ENCODE data around the gene ZFYVE9. TPM values are rescaled to one million over a fixed set of nuclear protein-coding genes. Genes with fewer than 3 reads are reported as not detected.

ZFYVE9 gene
- total RNA-seq, 1 experiment from 2014 or later: 28.4 TPM

DNA sequence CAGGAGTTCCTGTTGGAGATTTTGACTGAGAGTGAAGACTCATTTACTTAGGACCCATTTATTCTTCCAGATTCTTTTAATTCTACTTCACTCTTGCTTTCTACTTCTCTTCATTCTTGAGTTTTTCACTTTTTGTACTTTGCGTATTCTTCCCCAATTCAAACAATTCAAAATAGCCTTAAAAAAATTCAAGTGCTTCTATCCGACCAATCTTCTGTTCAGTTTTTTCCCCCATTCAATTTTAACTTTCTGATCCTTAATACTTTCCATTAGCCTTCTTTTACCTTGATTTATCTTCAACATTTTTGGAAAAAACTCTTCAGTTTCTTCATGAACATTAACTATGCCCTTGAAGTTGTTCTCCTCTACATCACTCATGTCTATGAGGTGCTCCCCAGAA is 21.1 kb downstream of the ZFYVE9 start:
- Mint-ChIP-seq H3K36me3 (ENCODE audit: insufficient read depth in 1 of 3, low read depth in 3 of 3) (peaks cover 8 to 18% (median 18%) of the 10 kb centered on the region in 3 experiments), H3K27ac (no peak overlapping the region), H3K4me1 (no peaks in the 10 kb centered on the region), H3K4me3 (no peak overlapping the region), H3K27me3 (ENCODE audit: low read depth) (no peaks in the 10 kb centered on the region), H3K9me3 (peaks cover 10% of the 10 kb centered on the region in 2 experiments)
- H3K9ac ChIP-seq (ENCODE audit: extremely low read depth, insufficient read length, low read length): no peak overlapping the region
- H3K4me2 ChIP-seq (ENCODE audit: insufficient read depth, insufficient read length, low read length): no peak overlapping the region
- WGBS (ENCODE audit: extremely low coverage, insufficient read length, low lambda C conversion rate): no CpG with 5 or more reads among the region's 2 CpGs
- H3K79me1 ChIP-seq (ENCODE audit: insufficient read depth, low read depth, low read length, poor library complexity, severe bottlenecking): peaks cover 2% of the 10 kb centered on the region
- H2BK15ac ChIP-seq (ENCODE audit: low read depth, low read length): no peak overlapping the region
- no peaks in the 10 kb centered on the region for H3K79me2 ChIP-seq (ENCODE audit: insufficient read depth, low read length)
- H2BK20ac ChIP-seq (ENCODE audit: low read depth, low read length, poor library complexity, severe bottlenecking): no peak overlapping the region
- H3K14ac ChIP-seq (ENCODE audit: insufficient read depth, low read length): no peak overlapping the region
- H4K5ac ChIP-seq (ENCODE audit: insufficient read length, low read depth, low read length): no peak overlapping the region
- peaks cover 7% of the 10 kb centered on the region for H3K9me3 ChIP-seq (ENCODE audit: control insufficient read depth, low read depth, low read length)
- no peaks in the 10 kb centered on the region for H3K27me3 ChIP-seq (ENCODE audit: insufficient read depth, low read length)
- H2BK120ac ChIP-seq (ENCODE audit: low read depth, low read length, poor library complexity, severe bottlenecking): no peak overlapping the region
- H4K8ac ChIP-seq (replicated peaks; ENCODE audit: insufficient read length, low read depth, low read length): no peak overlapping the region
- DNase-seq: no peak
- H3K4ac ChIP-seq (ENCODE audit: low read depth, low read length): no peak overlapping the region
- H3K27ac ChIP-seq (ENCODE audit: insufficient read length, low read depth, low read length): no peak overlapping the region
- H3T11ph ChIP-seq (ENCODE audit: low read length): no peak overlapping the region
- no peaks in the 10 kb centered on the region for H3K23me2 ChIP-seq (ENCODE audit: insufficient read length, low read depth, low read length, poor library complexity, severe bottlenecking)
- no peaks in the 10 kb centered on the region for H4K20me1 ChIP-seq (ENCODE audit: control insufficient read depth, insufficient read depth, insufficient read length)
- no peak overlapping the region for H2AFZ ChIP-seq (ENCODE audit: low read length)
- H2AK5ac ChIP-seq (ENCODE audit: insufficient read length, low read length): no peak overlapping the region
- H4K91ac ChIP-seq (ENCODE audit: insufficient read length, low read depth, low read length): no peak overlapping the region
- H3K18ac ChIP-seq (ENCODE audit: insufficient read length, low read depth, low read length): no peak overlapping the region
- H3K56ac ChIP-seq (ENCODE audit: insufficient read length, low read depth, low read length): no peak overlapping the region
- H2BK5ac ChIP-seq (ENCODE audit: insufficient read length, low read length): no peak overlapping the region
- H3K23ac ChIP-seq (ENCODE audit: insufficient read length, low read depth, low read length): no peak overlapping the region
- TF ChIP-seq, protein P1, sequence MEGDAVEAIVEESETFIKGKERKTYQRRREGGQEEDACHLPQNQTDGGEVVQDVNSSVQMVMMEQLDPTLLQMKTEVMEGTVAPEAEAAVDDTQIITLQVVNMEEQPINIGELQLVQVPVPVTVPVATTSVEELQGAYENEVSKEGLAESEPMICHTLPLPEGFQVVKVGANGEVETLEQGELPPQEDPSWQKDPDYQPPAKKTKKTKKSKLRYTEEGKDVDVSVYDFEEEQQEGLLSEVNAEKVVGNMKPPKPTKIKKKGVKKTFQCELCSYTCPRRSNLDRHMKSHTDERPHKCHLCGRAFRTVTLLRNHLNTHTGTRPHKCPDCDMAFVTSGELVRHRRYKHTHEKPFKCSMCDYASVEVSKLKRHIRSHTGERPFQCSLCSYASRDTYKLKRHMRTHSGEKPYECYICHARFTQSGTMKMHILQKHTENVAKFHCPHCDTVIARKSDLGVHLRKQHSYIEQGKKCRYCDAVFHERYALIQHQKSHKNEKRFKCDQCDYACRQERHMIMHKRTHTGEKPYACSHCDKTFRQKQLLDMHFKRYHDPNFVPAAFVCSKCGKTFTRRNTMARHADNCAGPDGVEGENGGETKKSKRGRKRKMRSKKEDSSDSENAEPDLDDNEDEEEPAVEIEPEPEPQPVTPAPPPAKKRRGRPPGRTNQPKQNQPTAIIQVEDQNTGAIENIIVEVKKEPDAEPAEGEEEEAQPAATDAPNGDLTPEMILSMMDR (conservative IDR thresholded peaks at IDR 0.05): no peak
- no peak overlapping the region for H2BK12ac ChIP-seq (ENCODE audit: insufficient read length, low read depth, low read length)
- no peaks in the 10 kb centered on the region for H3K4me1 ChIP-seq (ENCODE audit: insufficient read depth, low read length)
